HS-27A (cell line): ENCODE measurements around the gene UNC5A.

Source experiments
- DNase-seq: peaks from one replicate; pipeline ENCODE4 v3.0.0-alpha.2; 2012; ENCODE audit warnings: low read depth, missing footprints

The UNC5A gene

GRCh38 chr5:176899296-176899891 is 89.0 kb downstream of the UNC5A start, which contains the start of gene HK3:
TSS of gene HK3 (minus strand) at chr5:176899346. CDS start at chr5:176896159, 3,187 bp downstream.
- DNase-seq: no peak

GRCh38 chr5:176899946-176900779 is 89.8 kb downstream of the UNC5A start:
- no peak for DNase-seq

GRCh38 chr5:176900780-176901204 is 90.4 kb downstream of the UNC5A start:
- no peak for DNase-seq

GRCh38 chr5:176901260-176902101 is 91.1 kb downstream of the UNC5A start:
- DNase-seq: no peak

- DNase-seq: no peak
Observed at GRCh38 chr5:176902102-176902814, 91.9 kb downstream of the UNC5A start.

GRCh38 chr5:176902911-176903664 is 92.7 kb downstream of the UNC5A start:
- no peak for DNase-seq

- no peak for DNase-seq
Observed at GRCh38 chr5:176904276-176904675, 93.9 kb downstream of the UNC5A start.

GRCh38 chr5:176906126-176906525 is 95.8 kb downstream of the UNC5A start:
- DNase-seq: no peak

GRCh38 chr5:176906796-176907195 is 96.4 kb downstream of the UNC5A start:
- DNase-seq: no peak

GRCh38 chr5:176908675-176909368 is 98.5 kb downstream of the UNC5A start:
- no peak for DNase-seq

GRCh38 chr5:176912115-176912514 is 101.8 kb downstream of the UNC5A start:
- no peak for DNase-seq

GRCh38 chr5:176915906-176916305 is 105.5 kb downstream of the UNC5A start:
- no peak for DNase-seq

GRCh38 chr5:176916337-176916736 is 106.0 kb downstream of the UNC5A start:
- DNase-seq: no peak

GRCh38 chr5:176918613-176919012 is 108.3 kb downstream of the UNC5A start:
- no peak for DNase-seq

- no peak for DNase-seq
Observed at GRCh38 chr5:176921714-176922113, 111.4 kb downstream of the UNC5A start.

GRCh38 chr5:176922817-176923216 is 112.5 kb downstream of the UNC5A start:
- DNase-seq: no peak

GRCh38 chr5:176927562-176927961 is 117.2 kb downstream of the UNC5A start:
- no peak for DNase-seq

- no peak for DNase-seq
Observed at GRCh38 chr5:176929654-176930053, 119.3 kb downstream of the UNC5A start.
